Stomach (tissue), 9 donors: ENCODE data around the gene GULP1. TPM values are rescaled to one million over a fixed set of nuclear protein-coding genes. Genes with fewer than 3 reads are reported as not detected.
"Not testable (repeated sequence)": the region's sequence is repeated elsewhere in the genome, so short reads cannot be mapped to it uniquely, and the experiment has no call there.

Experiments used
- DNase-seq, 2 donors: peaks; one replicate each; pipeline versions ENCODE4 v3.0.0 to v3.0.0-alpha.2; 2013 to 2019
- H3K27ac ChIP-seq, 5 donors: fragments of 200-600 bp in 4 of 5; sonication (generic) in 4 of 5; one replicate each; pipeline ENCODE4 v1.5.1; 2013 to 2019; ENCODE audit warnings: mild to moderate bottlenecking in 1 of 5, moderate library complexity in 1 of 5
- H3K27me3 ChIP-seq, 3 donors: fragments of 200-600 bp; sonication (generic); one replicate each; pipeline ENCODE4 v1.5.1; 2017 to 2019; ENCODE audit warnings: mixed run types in 1 of 3
- H3K36me3 ChIP-seq, 4 donors: fragments of 200-600 bp; sonication (generic); 1 replicate in 3 of 4; 2 replicates in 1 of 4; pipeline ENCODE4 v1.5.1; 2016 to 2019
- H3K4me1 ChIP-seq, 4 donors: fragments of 200-600 bp; sonication (generic); one replicate each; pipeline ENCODE4 v1.5.1; 2016 to 2019
- H3K4me3 ChIP-seq, 4 donors: fragments of 200-600 bp; sonication (generic) in 3 of 4; one replicate each; pipeline ENCODE4 v1.5.1; 2016 to 2019; ENCODE audit warnings: mild to moderate bottlenecking in 1 of 4
- H3K9me3 ChIP-seq, 4 donors: fragments of 200-600 bp; sonication (generic); one replicate each; pipeline ENCODE4 v1.5.1; 2016 to 2019
- CTCF ChIP-seq, 7 experiments: fragments of 450-650 bp in 4 of 7; fragments of 200-600 bp in 3 of 7; sonication (generic) in 3 of 7; IDR thresholded peaks; one replicate each; pipeline ENCODE4 v1.5.1; 2016 to 2019; ENCODE audit warnings: antibody characterized with exemption in 7 of 7, control low read depth in 2 of 7, mild to moderate bottlenecking in 1 of 7
- EP300 ChIP-seq: sonication (generic); formaldehyde crosslinking; IDR thresholded peaks from one replicate; pipeline ENCODE4 v1.6.1; 2017; ENCODE audit warnings: antibody characterized with exemption
- POLR2A ChIP-seq, 4 donors: fragments of 450-650 bp; IDR thresholded peaks; one replicate each; pipeline ENCODE4 v1.6.1; 2016; ENCODE audit warnings: antibody characterized with exemption in 4 of 4, control low read depth in 2 of 4, mild to moderate bottlenecking in 1 of 4, moderate library complexity in 1 of 4
- POLR2AphosphoS5 ChIP-seq, 3 donors: sonication (generic); formaldehyde crosslinking; IDR thresholded peaks; one replicate each; pipeline ENCODE4 v1.6.1; 2016; ENCODE audit warnings: antibody characterized with exemption in 3 of 3
- WGBS, 5 donors: extraction: QIAGEN DNeasy Blood & Tissue Kit in 3 of 5; methylation state at CpG; one replicate each; pipeline versions ENCODE4 v1.1.5 to v1.1.7; 2013 to 2018; 5-methylcytosine and 5-hydroxymethylcytosine counted together
- intact Hi-C: fragments of 100-400 bp; cut with DNase I; formaldehyde crosslinking; loops from one replicate; pipeline ENCODE4 v1.15.1; 2023; ENCODE audit warnings: low total_unique reads
- polyA plus RNA-seq, 3 donors: library from polyadenylated mRNA; stranded (reverse); fragments of 200-250 nt; gene quantifications; one replicate each; pipeline ENCODE4 v1.2.3, GENCODE V29; 2013
- total RNA-seq, 5 donors: library from RNA; depleted of rRNA; stranded (reverse); fragments of >200 nt; gene quantifications; one replicate each; pipeline versions ENCODE4 v1.1.0 to v1.2.3, GENCODE V29; 2014 to 2016
- donor health status: healthy with polysubstance abuse.
- donor health status: Bipolar disorder and iron deficiency.
- donor health status: healthy.

GULP1 gene
- total and polyA plus RNA-seq, 8 donors, result 4.9 to 179 (median 32.8) TPM

- Histone ChIP-seq H3K27ac (no peak overlapping the region), H3K36me3 (no peaks in the 10 kb centered on the region), H3K9me3 (peaks cover 0 to 6% (median 0%) of the 10 kb centered on the region in 4 donors), H3K4me1 (peaks cover 0 to 11% (median 5%) of the 10 kb centered on the region in 4 donors), H3K27me3 (no peaks in the 10 kb centered on the region), H3K4me3 (no peak overlapping the region)
- no peak for DNase-seq
- intact Hi-C loops, result no loop called here
- WGBS, 5 donors, result 83 to 94% (median 93%) methylated on average over 12 of the region's 12 CpGs
- TF ChIP-seq EP300 (no peak), CTCF (IDR thresholded peaks at IDR 0.05) (no peak), POLR2A (IDR thresholded peaks at IDR 0.05) (no peak)
Measured at GRCh38 chr2:188456114-188456909, 164.6 kb downstream of the GULP1 start.

DNA sequence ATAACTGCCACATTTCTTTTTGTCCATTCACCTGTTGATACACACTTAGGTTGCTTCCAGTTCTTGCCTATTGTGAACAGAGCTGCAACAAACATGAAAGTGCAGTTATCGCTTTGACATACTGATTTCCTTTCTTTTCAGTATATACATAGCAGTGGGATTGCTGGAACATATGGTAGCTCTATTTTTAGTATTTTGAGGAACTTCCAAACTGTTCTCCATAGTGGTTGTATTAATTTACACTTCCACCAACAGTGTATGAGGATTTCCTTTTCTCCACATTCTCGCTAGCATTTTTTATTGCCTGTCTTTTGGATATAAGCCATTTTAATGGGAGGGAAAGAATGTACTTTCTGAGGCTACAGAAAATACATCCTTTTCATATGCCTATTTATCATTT lies 167.4 kb downstream of the GULP1 start:
- no peak overlapping the region for H3K4me3 ChIP-seq
- H3K36me3 ChIP-seq, result no peaks in the 10 kb centered on the region
- peaks cover 0 to 4% (median 0%) of the 10 kb centered on the region in 4 donors for H3K4me1 ChIP-seq
- TF ChIP-seq POLR2AphosphoS5 (IDR thresholded peaks at IDR 0.05) (no peak), EP300 (no peak), POLR2A (IDR thresholded peaks at IDR 0.05) (no peak), CTCF (IDR thresholded peaks at IDR 0.05) (no peak)
- intact Hi-C loops, result no loop called here
- 89 to 98% (median 94%) methylated on average over 2 of the region's 2 CpGs for WGBS, 5 donors
- H3K9me3 ChIP-seq, result peaks cover 0 to under 1% (median 0%) of the 10 kb centered on the region in 4 donors
- H3K27me3 ChIP-seq, result no peaks in the 10 kb centered on the region
- no peak for DNase-seq
- no peak overlapping the region for H3K27ac ChIP-seq

DNA sequence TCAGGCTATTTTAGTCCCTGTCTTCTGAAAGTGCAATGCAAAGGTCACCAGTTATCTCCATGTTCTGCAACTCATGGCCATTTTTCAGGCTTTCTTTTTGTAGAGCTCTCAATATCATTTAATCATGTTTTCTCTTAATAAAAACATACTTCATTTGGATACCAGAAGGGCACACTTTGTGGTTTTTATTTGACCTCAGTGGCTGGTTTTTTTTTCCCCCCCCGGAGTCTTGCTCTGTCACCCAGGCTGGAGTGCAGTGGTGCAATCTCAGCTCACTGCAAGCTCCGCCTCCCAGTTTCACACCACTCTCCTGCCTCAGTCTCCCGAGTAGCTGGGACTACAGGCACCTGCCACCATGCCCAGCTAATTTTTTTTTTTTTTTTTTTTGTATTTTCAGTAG lies 174.4 kb downstream of the GULP1 start:
- H3K36me3 ChIP-seq, H3K4me3 ChIP-seq, H3K4me1 ChIP-seq, H3K9me3 ChIP-seq, intact Hi-C loops, H3K27me3 ChIP-seq, H3K27ac ChIP-seq, DNase-seq: not testable (repeated sequence)
- 80 to 93% (median 85%) methylated on average over 3 of the region's 3 CpGs for WGBS, 5 donors

- Histone ChIP-seq H3K27me3 (no peaks in the 10 kb centered on the region), H3K4me3 (no peak overlapping the region), H3K9me3 (no peaks in the 10 kb centered on the region), H3K27ac (no peak overlapping the region), H3K4me1 (peaks cover 0 to 10% (median 2%) of the 10 kb centered on the region in 4 donors), H3K36me3 (no peaks in the 10 kb centered on the region)
- WGBS, 5 donors, result 93 to 98% (median 93%) methylated on average over 1 of the region's 1 CpG
- intact Hi-C loops, result no loop called here
- DNase-seq, result no peak
- TF ChIP-seq EP300, result no peak
- TF ChIP-seq POLR2AphosphoS5 (IDR thresholded peaks at IDR 0.05), result no peak
- no peak for TF ChIP-seq CTCF (IDR thresholded peaks at IDR 0.05)
- TF ChIP-seq POLR2A (IDR thresholded peaks at IDR 0.05), result no peak
Measured at GRCh38 chr2:188466761-188467160, 175.1 kb downstream of the GULP1 start.

DNA sequence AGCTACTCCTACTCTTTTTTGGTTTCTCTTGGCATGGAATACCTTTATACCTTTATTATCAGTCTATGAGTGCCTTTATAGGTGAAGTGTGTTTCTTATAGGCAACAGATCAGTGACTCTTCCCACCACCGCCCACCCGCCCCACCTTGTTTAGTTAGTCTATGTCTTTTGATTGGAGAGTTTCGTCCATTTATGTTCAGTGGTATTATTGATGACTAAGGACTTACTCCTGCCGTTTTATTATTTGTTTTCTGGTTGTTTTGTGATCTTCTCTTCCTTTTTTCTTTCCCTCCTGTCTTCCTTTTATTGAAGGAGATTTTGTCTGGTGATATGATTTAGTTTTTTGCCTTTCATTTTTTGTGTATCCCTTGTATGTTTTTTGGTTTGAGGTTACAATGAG lies 179.5 kb downstream of the GULP1 start:
- Histone ChIP-seq H3K27me3 (no peaks in the 10 kb centered on the region), H3K4me1 (peaks cover 0 to 8% (median 1%) of the 10 kb centered on the region in 4 donors), H3K9me3 (no peaks in the 10 kb centered on the region), H3K36me3 (no peaks in the 10 kb centered on the region), H3K27ac (no peak overlapping the region), H3K4me3 (no peak overlapping the region)
- TF ChIP-seq CTCF (IDR thresholded peaks at IDR 0.05) (no peak), POLR2AphosphoS5 (IDR thresholded peaks at IDR 0.05) (no peak), EP300 (no peak), POLR2A (IDR thresholded peaks at IDR 0.05) (no peak)
- intact Hi-C loops, result no loop called here
- 84 to 96% (median 89%) methylated on average over 4 of the region's 4 CpGs for WGBS, 5 donors
- no peak for DNase-seq
